ENCODE measurements around the gene ALPK1. TPM values are rescaled to one million over a fixed set of nuclear protein-coding genes. Genes with fewer than 3 reads are reported as not detected.
A peak's percentile ranks its signal among the peaks of the same experiment; 100 is the strongest.
"Not testable (repeated sequence)": the region's sequence is repeated elsewhere in the genome, so short reads cannot be mapped to it uniquely, and the experiment has no call there.

The ALPK1 gene
- total RNA-seq, 1 donor from 2014 or later, result 5.0 TPM

GRCh38 chr4:112284166-112284565, 13.0 kb upstream of the ALPK1 start:
- DNase-seq (ENCODE audit: low spot score), result no peak

DNA sequence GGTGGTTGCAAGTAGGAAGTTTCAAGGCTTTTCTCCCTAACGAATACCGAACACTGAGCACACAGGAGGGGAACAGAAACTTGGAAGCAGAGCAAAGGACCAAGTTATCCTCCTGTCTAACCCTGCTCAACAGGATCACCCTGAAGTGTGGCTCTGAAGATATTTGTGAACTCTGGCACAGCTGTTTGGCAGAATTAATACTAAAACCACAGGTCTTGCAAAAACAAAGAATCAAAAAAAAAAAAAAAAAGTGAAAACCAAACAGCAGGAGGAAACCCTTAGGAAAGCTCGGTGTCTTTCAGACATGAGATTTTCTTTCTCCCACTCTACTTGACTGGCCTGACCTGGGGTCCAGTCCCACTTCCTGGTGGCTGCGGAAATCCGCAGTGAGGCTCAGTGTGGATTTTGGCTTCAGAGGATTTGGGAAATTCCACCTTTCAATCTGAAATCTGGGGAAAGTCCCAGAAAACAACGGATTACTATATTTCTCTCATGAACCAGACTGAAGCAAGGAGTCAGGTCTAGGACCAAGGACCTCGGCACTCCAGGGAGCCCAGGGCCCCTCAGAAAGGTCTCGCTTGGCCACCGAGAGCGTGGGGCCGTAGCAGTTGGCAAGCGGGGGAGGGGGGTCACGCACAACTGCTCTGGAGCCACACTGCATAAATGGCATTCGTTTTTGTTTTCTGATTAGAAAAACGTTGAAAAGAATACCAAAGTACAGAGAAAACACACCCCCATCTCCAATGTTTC, 12.3 kb upstream of the ALPK1 start:
- no peak for DNase-seq (ENCODE audit: low spot score)

More at GRCh38 chr4:112284166-112284565, 13.0 kb upstream of the ALPK1 start:
- ATAC-seq, result no peak

GRCh38 chr4:112287258-112287989, 9.7 kb upstream of the ALPK1 start:
- ATAC-seq (no peak), DNase-seq (ENCODE audit: low spot score) (no peak)

More for the DNA sequence above, 12.3 kb upstream of the ALPK1 start:
- ATAC-seq, result peak; percentile 30

GRCh38 chr4:112288455-112288854, 8.7 kb upstream of the ALPK1 start:
- no peak for ATAC-seq

DNA sequence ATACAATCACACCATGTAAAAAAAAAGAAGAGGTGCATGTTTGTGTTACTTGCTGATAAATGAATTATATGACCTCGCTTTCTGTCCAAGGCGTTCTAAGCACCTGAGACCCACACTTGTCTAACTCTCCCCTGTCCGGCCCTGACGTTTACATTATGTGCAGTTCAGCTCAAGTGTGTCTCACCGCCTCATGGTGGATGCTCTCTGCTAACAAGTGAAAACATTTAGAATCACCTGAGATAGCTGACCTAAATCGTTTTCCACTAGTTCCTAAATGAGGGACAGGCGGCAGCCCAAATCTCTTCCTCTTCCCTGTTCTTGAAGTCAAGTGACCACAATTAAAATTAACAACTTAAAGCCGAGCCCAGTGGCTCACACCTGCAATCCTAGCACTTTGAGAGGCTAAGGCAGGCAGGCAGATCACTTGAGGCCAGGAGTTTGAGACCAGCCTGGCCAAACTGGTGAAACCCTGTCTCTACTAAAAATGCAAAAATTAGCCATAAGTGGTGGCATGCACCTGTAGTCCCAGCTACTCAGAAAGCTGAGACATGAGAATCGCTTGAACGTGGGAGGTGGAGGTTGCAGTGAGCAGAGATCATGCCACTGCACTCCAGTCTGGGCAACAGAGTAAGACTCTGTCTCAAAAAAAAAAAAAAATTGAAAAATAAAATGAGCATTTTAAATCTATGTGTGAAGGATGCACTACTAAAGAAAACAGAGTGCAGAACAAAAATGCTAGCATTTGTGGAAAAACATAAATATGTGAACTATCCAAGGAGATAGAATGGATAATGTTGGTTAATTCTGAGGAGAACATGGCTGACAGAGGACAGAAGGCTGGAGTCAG, 7.5 kb upstream of the ALPK1 start:
- no peak for ATAC-seq
- no peak for DNase-seq (ENCODE audit: low spot score)

More at GRCh38 chr4:112288455-112288854, 8.7 kb upstream of the ALPK1 start:
- DNase-seq (ENCODE audit: low spot score), result no peak

DNA sequence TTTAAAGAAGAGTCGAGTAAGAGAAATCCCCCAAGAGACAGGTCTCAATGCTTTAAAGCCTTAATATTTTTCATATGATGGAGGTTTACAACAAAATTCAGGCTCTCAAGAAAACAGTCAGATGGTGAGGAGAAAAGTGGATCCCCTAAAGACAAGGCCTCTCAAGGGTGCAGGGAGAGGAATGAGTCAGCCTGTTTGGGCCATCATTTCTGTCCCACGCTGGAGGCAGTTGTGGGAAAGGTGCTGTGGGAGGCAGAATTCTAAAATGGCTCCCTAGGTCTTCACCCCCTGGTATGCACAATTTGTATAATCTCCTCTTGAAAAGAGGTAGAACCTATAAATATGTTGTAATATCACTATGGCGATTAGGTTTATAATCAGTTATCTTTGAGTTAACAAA, 6.8 kb upstream of the ALPK1 start:
- DNase-seq (ENCODE audit: low spot score), result no peak

DNA sequence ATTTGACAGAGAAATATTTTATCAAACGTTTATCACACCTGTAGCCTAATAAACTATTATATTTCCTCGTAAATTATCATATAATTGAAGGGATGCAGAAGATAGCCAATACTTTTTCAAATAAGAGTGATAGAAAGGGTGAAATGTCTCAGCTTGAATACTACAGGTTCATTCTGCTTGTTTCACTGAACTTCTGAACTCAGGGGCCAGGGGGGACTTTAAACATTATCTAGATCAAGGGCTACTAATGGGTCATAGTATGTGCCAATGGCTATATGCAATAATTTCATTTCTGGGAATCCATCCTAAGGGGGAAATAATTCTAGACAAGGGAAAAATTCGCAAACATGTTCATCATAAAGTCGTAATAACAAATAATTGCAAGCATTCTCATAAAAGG, 2.6 kb downstream of the ALPK1 start:
- ATAC-seq, result no peak
- DNase-seq (ENCODE audit: low spot score), result no peak

More for the DNA sequence above, 6.8 kb upstream of the ALPK1 start:
- ATAC-seq, result no peak

GRCh38 chr4:112302320-112303274, 5.4 kb downstream of the ALPK1 start:
- no peak for DNase-seq (ENCODE audit: low spot score)
- no peak for ATAC-seq

- DNase-seq (ENCODE audit: low spot score); ATAC-seq: not testable (repeated sequence)
Observed at GRCh38 chr4:112305477-112305876, 8.3 kb downstream of the ALPK1 start.

- not testable (repeated sequence) for ATAC-seq; DNase-seq (ENCODE audit: low spot score)
Observed at GRCh38 chr4:112309263-112309791, 12.2 kb downstream of the ALPK1 start.

- no peak for ATAC-seq
- DNase-seq (ENCODE audit: low spot score), result no peak
Observed at GRCh38 chr4:112311516-112311915, 14.3 kb downstream of the ALPK1 start.

DNA sequence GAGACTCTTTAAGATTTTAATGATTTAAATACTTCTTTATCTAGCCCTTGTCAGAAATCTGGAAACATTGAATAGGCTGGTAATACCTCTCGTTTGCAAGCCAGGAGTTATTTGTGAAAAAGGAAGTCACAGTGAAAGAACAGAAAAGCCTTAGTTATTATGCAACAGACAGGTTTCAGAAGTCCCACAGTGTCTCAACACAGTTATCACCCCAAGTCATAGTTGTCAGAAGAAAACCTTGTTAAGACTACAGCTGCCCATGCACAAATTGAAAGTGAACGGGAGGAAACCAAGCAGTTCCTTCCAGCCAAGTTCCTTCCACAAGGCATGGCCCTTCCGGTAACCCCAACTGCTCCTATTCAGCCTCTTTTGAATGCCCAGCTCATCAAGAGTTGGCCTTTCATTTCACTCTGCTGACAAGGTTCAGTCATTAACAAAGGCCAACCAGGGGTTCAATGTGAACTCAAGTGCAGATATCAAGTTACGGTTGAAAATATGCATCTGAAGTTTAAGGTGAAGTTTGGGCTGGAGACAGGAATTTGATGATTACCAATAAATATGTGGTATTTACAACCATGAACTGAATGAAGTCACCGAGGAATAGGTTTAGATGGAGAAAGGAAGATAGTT, 15.6 kb downstream of the ALPK1 start:
- DNase-seq (ENCODE audit: low spot score) (no peak), ATAC-seq (no peak)

GRCh38 chr4:112315446-112315845, 18.3 kb downstream of the ALPK1 start:
- peak; percentile 23 for ATAC-seq
- no peak for DNase-seq (ENCODE audit: low spot score)

- DNase-seq (ENCODE audit: low spot score) (no peak), ATAC-seq (no peak)
Observed at GRCh38 chr4:112316360-112316759, 19.2 kb downstream of the ALPK1 start.

GRCh38 chr4:112318239-112319142, 21.3 kb downstream of the ALPK1 start:
- no peak for ATAC-seq
- DNase-seq (ENCODE audit: low spot score), result no peak

DNA sequence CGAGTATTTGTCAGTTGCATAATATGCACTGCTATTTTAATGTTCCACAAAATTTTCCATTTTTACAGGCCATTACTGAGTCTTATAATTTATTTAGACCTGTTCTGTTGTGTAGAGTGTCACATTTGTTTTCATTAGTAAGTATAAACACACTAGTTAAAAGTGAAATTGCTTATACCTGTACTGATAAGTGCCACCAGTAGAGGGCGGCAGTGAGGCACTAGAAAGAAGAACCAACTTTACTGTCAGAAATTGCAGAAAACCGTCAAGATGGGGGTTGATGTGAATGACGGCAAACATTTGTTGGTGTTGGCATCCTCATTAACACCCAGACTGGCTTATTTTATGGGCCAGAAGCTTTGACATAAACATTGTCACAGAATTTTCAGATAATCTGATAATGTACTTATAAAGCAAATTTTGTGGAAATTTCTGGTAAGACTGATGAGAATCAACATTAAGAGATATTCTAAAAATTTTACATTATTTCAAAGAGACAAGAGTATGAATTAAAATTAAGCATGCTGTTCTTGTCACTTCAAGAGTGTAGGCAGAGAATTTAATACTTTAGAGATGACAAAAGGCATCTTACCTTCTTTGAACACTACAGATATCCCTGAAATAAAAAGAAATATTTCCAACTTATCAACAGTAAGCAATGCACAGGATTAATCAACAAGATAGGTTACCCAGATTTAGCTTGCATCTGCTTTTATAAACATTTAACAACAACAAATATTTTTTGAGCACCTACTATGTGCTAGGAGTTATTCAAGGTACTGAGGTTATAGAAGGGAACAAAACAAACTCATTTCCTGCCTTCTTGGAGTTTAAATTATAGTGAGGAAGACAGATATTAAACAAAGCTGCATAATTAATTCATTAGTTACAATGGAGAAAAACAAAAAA, 24.9 kb downstream of the ALPK1 start:
- ATAC-seq, result peak; percentile 92
- DNase-seq (ENCODE audit: low spot score), result peak; percentile 56

DNA sequence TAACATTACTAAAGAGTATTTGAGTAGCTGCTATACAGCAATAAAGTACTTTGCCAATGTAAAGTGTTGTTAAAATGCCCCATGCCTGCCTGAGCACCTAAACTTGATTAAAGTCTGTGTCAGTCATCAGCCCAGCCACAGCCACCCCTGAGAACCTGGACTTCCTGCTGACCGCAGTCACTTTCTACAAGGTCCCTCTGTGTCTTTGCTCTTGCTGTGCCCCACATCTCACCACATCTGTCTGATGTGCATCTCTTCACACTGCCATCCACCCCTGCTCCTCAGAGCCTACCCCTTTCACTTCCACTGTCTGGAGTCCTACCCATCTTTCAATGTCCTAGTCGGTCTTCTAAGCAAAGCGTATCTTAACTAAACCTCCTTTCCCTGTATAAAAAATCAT, 25.7 kb downstream of the ALPK1 start:
- no peak for DNase-seq (ENCODE audit: low spot score)
- ATAC-seq, result no peak
